Smooth muscle cell (in vitro differentiated cells): ENCODE measurements around the gene THSD8. TPM values are rescaled to one million over a fixed set of nuclear protein-coding genes. Genes with fewer than 3 reads are reported as not detected.

Experiments
- DNase-seq: peaks from one replicate; lab custom pipeline; 2025; ENCODE audit not compliant: unreplicated experiment; lab: John Stamatoyannopoulos, UW
- H2AFZ ChIP-seq: fragments of 200-600 bp; sonication (generic); 2 replicates; pipeline ENCODE4 v1.6.0; 2016; ENCODE audit warnings: antibody characterized with exemption, low read depth, mild to moderate bottlenecking
- H3F3A ChIP-seq: fragments of 200-600 bp; sonication (generic); 2 replicates; pipeline ENCODE4 v1.6.0; 2017; ENCODE audit warnings: antibody characterized with exemption, low read depth
- H3K27ac ChIP-seq: fragments of 200-600 bp; sonication (generic); 2 replicates; pipeline ENCODE4 v1.5.1; 2016; ENCODE audit warnings: low read depth, mild to moderate bottlenecking
- H3K27me3 ChIP-seq: fragments of 200-600 bp; sonication (generic); 2 replicates; pipeline ENCODE4 v1.6.1; 2016; ENCODE audit warnings: low read depth, mild to moderate bottlenecking
- H3K36me3 ChIP-seq: fragments of 200-600 bp; sonication (generic); 2 replicates; pipeline ENCODE4 v1.5.1; 2016; ENCODE audit warnings: low read depth
- H3K4me1 ChIP-seq: fragments of 200-600 bp; sonication (generic); 2 replicates; pipeline ENCODE4 v1.5.1; 2016; ENCODE audit warnings: low read depth
- H3K4me2 ChIP-seq: fragments of 200-600 bp; sonication (generic); 2 replicates; pipeline ENCODE4 v1.6.0; 2016; ENCODE audit warnings: mild to moderate bottlenecking
- H3K4me3 ChIP-seq: fragments of 200-600 bp; sonication (generic); 2 replicates; pipeline ENCODE4 v1.5.1; 2016; ENCODE audit warnings: mild to moderate bottlenecking
- H3K79me2 ChIP-seq: fragments of 200-600 bp; sonication (generic); 2 replicates; pipeline ENCODE4 v1.6.0; 2016; ENCODE audit warnings: low read depth, mild to moderate bottlenecking
- H3K9ac ChIP-seq: fragments of 200-600 bp; sonication (generic); 2 replicates; pipeline ENCODE4 v1.6.0; 2016; ENCODE audit warnings: low read depth
- H3K9me3 ChIP-seq: fragments of 200-600 bp; sonication (generic); replicated peaks from 2 replicates; pipeline ENCODE4 v1.5.1; 2016; ENCODE audit warnings: low read depth
- H4K20me1 ChIP-seq: fragments of 200-600 bp; sonication (generic); 2 replicates; pipeline ENCODE4 v1.6.0; 2016; ENCODE audit warnings: low read depth
- CTCF ChIP-seq: fragments of 200-600 bp; sonication (generic); IDR thresholded peaks from 2 replicates; pipeline ENCODE4 v1.5.1; 2017; ENCODE audit warnings: borderline replicate concordance, mild to moderate bottlenecking, antibody characterized with exemption; ENCODE audit not compliant: insufficient read depth, poor library complexity, severe bottlenecking
- WGBS: methylation state at CpG from one replicate; pipeline ENCODE4 v1.1.7; 2016; ENCODE audit warnings: low lambda C conversion rate; 5-methylcytosine and 5-hydroxymethylcytosine counted together
- polyA plus RNA-seq: library from polyadenylated mRNA; unstranded; fragments of >200 nt; fragmentation: Nextera tagmentation; extraction: Ambion mirVana; gene quantifications from 2 replicates; pipeline ENCODE4 v1.2.1, GENCODE V29; 2016
- total RNA-seq: library from RNA; depleted of rRNA; stranded (reverse); fragments of >200 nt; gene quantifications from 2 replicates; pipeline ENCODE4 v1.2.3, GENCODE V29; 2014

THSD8 gene
- total and polyA plus RNA-seq, 2 experiments from 2014 or later, result 8.0 TPM; not detected in 1

GRCh38 chr19:12770922-12771321, 30.9 kb upstream of the THSD8 start:
- H3K79me2 ChIP-seq, result no peaks in the 10 kb centered on the region
- DNase-seq, result no peak
- no peak overlapping the region for H3K4me2 ChIP-seq
- no peaks in the 10 kb centered on the region for H3K36me3 ChIP-seq
- no peak for TF ChIP-seq CTCF
- peaks cover 15% of the 10 kb centered on the region for H3F3A ChIP-seq
- no peak overlapping the region for H3K9ac ChIP-seq
- no peak overlapping the region for H2AFZ ChIP-seq
- H3K4me3 ChIP-seq, result no peak overlapping the region
- peaks cover 12% of the 10 kb centered on the region for H3K4me1 ChIP-seq
- H3K27me3 ChIP-seq, result no peaks in the 10 kb centered on the region
- H3K9me3 ChIP-seq, result no peaks in the 10 kb centered on the region
- WGBS, result 98% methylated on average over 13 of the region's 13 CpGs
- H3K27ac ChIP-seq, result no peak overlapping the region
- H4K20me1 ChIP-seq, result no peaks in the 10 kb centered on the region

- Histone ChIP-seq H3K4me1 (peaks cover 12% of the 10 kb centered on the region), H3K27me3 (no peaks in the 10 kb centered on the region), H3K79me2 (peaks cover 6% of the 10 kb centered on the region), H3K4me3 (no peak overlapping the region), H3K27ac (no peak overlapping the region), H4K20me1 (no peaks in the 10 kb centered on the region), H2AFZ (no peak overlapping the region), H3K4me2 (no peak overlapping the region), H3K36me3 (no peaks in the 10 kb centered on the region), H3K9ac (no peak overlapping the region), H3F3A (peaks cover 18% of the 10 kb centered on the region), H3K9me3 (no peaks in the 10 kb centered on the region)
- no peak for TF ChIP-seq CTCF
- DNase-seq, result no peak
- 88% methylated on average over 4 of the region's 4 CpGs for WGBS
These were observed 29.5 kb upstream of the THSD8 start for GRCh38 chr19:12772323-12772722.

- Histone ChIP-seq H3K9ac (no peak overlapping the region), H3K4me1 (peaks cover 14% of the 10 kb centered on the region), H3K79me2 (peaks cover 6% of the 10 kb centered on the region), H3K9me3 (no peaks in the 10 kb centered on the region), H3K27me3 (no peaks in the 10 kb centered on the region), H3F3A (peaks cover 23% of the 10 kb centered on the region), H4K20me1 (no peaks in the 10 kb centered on the region), H2AFZ (no peak overlapping the region), H3K36me3 (no peaks in the 10 kb centered on the region), H3K27ac (peak overlapping the region; percentile 15), H3K4me2 (peak overlapping the region; percentile 36), H3K4me3 (no peak overlapping the region)
- no peak for DNase-seq
- TF ChIP-seq CTCF, result peak; percentile 25
- 70% methylated on average over 2 of the region's 2 CpGs for WGBS
These were observed 28.3 kb upstream of the THSD8 start for GRCh38 chr19:12773571-12773970.
